Left ventricle myocardium inferior (tissue), 1 donor: ENCODE data around the gene ACBD3. TPM values are rescaled to one million over a fixed set of nuclear protein-coding genes. Genes with fewer than 3 reads are reported as not detected.
A peak's percentile ranks its signal among the peaks of the same experiment; 100 is the strongest.

Experiments
- DNase-seq: peaks from one replicate; pipeline ENCODE4 v3.0.0-alpha.2; 2020
- H3K27ac ChIP-seq: fragments of 200-600 bp; replicated peaks from 2 replicates; pipeline ENCODE4 v1.8.0; 2021
- H3K27me3 ChIP-seq: fragments of 200-600 bp; 2 replicates; pipeline ENCODE4 v1.8.0; 2021; ENCODE audit warnings: low read depth
- H3K36me3 ChIP-seq: fragments of 200-600 bp; 2 replicates; pipeline ENCODE4 v1.8.0; 2021
- H3K4me1 ChIP-seq: fragments of 200-600 bp; 2 replicates; pipeline ENCODE4 v1.8.0; 2021
- H3K4me3 ChIP-seq: fragments of 200-600 bp; 2 replicates; pipeline ENCODE4 v1.8.0; 2021; ENCODE audit warnings: mild to moderate bottlenecking, moderate library complexity
- H3K9me3 ChIP-seq: fragments of 200-600 bp; replicated peaks from 2 replicates; pipeline ENCODE4 v1.8.0; 2021
- CTCF ChIP-seq: fragments of 200-600 bp; IDR thresholded peaks from 2 replicates; pipeline ENCODE4 v1.8.0; 2021; ENCODE audit warnings: antibody characterized with exemption, mild to moderate bottlenecking, borderline replicate concordance
- intact Hi-C: fragments of 100-400 bp; cut with micrococcal nuclease; formaldehyde crosslinking; loops from one replicate; pipeline ENCODE4 v1.11.0; 2022
- total RNA-seq: library from RNA; stranded (reverse); fragmentation: NEBNext Ultra II Directional; extraction: Animal tissue kit (Norgen Biotek cat#: 25700); gene quantifications from one replicate; pipeline ENCODE4 v1.2.1, GENCODE V29; 2021
- donor health status: DM: no; HTN: yes; CAD: no; lungs with severe emphysema.

Gene ACBD3
- total RNA-seq, 1 donor from 2014 or later: 29.6 TPM

- Histone ChIP-seq H3K27me3 (no peaks in the 10 kb centered on the region), H3K27ac (no peak overlapping the region), H3K4me1 (peaks cover 1% of the 10 kb centered on the region), H3K36me3 (peaks cover 68% of the 10 kb centered on the region), H3K4me3 (no peak overlapping the region), H3K9me3 (no peaks in the 10 kb centered on the region)
- intact Hi-C loops: no loop called here
- DNase-seq: no peak
- no peak for TF ChIP-seq CTCF
These were observed 36.7 kb downstream of the ACBD3 start for GRCh38 chr1:226149806-226150205.

GRCh38 chr1:226148121-226148648, 38.4 kb downstream of the ACBD3 start:
- DNase-seq: no peak
- Histone ChIP-seq H3K27ac (no peak overlapping the region), H3K4me3 (no peak overlapping the region), H3K36me3 (peaks cover 61% of the 10 kb centered on the region), H3K9me3 (no peaks in the 10 kb centered on the region), H3K27me3 (no peaks in the 10 kb centered on the region), H3K4me1 (no peaks in the 10 kb centered on the region)
- intact Hi-C loops: no loop called here
- no peak for TF ChIP-seq CTCF

- no peak overlapping the region for H3K27ac ChIP-seq
- no peak for DNase-seq
- peaks cover 34% of the 10 kb centered on the region for H3K36me3 ChIP-seq
- intact Hi-C loops: no loop called here
- no peaks in the 10 kb centered on the region for H3K4me1 ChIP-seq
- no peak for TF ChIP-seq CTCF
- H3K9me3 ChIP-seq: no peaks in the 10 kb centered on the region
- H3K4me3 ChIP-seq: no peak overlapping the region
- H3K27me3 ChIP-seq: no peaks in the 10 kb centered on the region
These were observed 42.5 kb downstream of the ACBD3 start for GRCh38 chr1:226144045-226144444.

GRCh38 chr1:226135709-226136108, 50.8 kb downstream of the ACBD3 start:
- no peak for TF ChIP-seq CTCF
- Histone ChIP-seq H3K27me3 (no peaks in the 10 kb centered on the region), H3K36me3 (no peaks in the 10 kb centered on the region), H3K4me1 (peaks cover 12% of the 10 kb centered on the region), H3K9me3 (no peaks in the 10 kb centered on the region), H3K27ac (no peak overlapping the region), H3K4me3 (no peak overlapping the region)
- intact Hi-C loops: no loop called here
- DNase-seq: no peak

- peak; percentile 45 for DNase-seq
- Histone ChIP-seq H3K4me3 (peak overlapping the region; percentile 5), H3K4me1 (peaks cover 12% of the 10 kb centered on the region), H3K9me3 (no peaks in the 10 kb centered on the region), H3K27ac (no peak overlapping the region), H3K36me3 (no peaks in the 10 kb centered on the region), H3K27me3 (no peaks in the 10 kb centered on the region)
- TF ChIP-seq CTCF: no peak
- intact Hi-C loops: no loop called here
These were observed 51.4 kb downstream of the ACBD3 start for GRCh38 chr1:226135059-226135651.
